HG03432 (cell line): ENCODE measurements around the gene ABCD2.
"Not testable (repeated sequence)": the region's sequence is repeated elsewhere in the genome, so short reads cannot be mapped to it uniquely, and the experiment has no call there.

Source experiments
- ATAC-seq: cut with Tn5 transposase; IDR thresholded peaks from one replicate; pipeline ENCODE4 v1.9.1; 2021; ENCODE audit warnings: mild to moderate bottlenecking, moderate library complexity; ENCODE audit not compliant: unreplicated experiment

Gene ABCD2

GRCh38 chr12:39544211-39544610 lies 75.4 kb downstream of the ABCD2 start:
- ATAC-seq: not testable (repeated sequence)

DNA sequence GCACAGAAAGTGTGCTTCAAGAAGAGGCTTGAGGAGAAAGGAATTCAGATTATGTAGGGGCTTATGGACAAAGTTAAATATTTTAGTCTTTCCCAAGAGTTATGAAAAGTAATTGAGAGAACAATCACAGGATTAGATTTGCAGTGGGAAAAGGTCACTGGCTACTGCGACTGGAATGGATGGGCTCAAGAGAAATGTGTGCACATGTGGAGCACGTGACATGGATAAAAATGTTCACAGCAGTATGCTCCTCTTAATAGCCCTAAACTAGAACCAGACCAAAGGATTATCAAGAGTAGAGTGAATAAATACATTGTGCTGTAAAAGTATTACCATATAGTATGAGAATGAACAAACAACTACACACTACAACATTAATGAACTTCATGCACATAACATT lies 78.1 kb downstream of the ABCD2 start:
- no peak for ATAC-seq

- ATAC-seq: no peak
These were observed 80.9 kb downstream of the ABCD2 start for GRCh38 chr12:39538679-39539104.

DNA sequence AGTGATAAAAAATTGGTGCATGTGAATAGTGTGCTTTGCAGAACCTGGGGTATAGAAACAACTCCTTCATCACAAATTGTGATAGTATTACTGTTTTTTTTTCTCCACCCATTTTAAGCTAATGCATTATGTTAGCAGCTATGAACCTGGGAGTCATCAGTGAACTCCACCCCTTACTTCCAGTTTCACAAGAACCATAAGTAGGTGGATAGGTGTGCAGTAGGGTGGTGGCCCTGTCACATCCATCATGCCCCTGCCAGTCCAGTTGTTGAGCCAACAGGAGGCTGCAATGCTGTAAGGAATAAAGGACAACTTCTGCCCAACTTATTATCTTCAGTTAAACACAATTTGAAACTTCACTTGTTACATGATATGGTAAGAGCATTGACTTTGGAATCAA lies 85.7 kb downstream of the ABCD2 start:
- ATAC-seq: no peak

DNA sequence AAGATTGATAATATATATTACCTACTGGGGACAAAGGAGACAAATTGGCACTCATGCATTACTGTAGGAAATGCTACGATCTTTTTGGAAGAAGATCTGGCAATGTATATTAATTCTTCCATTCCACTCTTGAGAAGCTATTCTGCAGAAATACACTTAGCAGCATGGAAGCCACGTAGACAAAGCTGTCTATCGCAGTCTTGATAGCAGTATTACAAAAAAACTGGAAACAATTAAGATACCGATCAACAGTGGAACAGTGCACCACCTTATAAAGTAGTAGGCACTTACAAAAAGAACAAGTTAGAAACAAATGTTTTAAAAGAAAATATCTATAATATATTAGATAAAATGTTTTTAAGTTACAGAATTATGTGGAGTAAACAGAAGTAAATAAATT lies 87.2 kb downstream of the ABCD2 start:
- no peak for ATAC-seq

DNA sequence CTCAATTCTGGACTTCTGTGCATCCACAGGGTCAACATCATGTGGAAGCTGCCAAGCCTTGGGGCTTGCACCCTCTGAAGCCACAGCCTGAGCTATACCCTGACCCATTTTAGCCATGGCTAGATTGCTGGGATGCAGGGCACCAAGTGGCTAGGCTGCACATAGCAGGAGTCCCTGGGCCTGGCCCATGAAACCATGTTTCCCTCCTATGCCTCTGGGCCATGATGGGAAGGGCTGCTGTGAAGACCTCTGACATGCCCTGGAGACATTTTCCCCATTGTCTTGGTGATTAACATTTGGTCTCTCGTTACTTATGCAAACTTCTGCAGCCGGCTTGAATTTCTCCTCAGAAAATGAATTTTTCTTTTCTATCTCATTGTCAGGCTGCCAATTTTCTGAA lies 92.6 kb downstream of the ABCD2 start:
- ATAC-seq: no peak

- not testable (repeated sequence) for ATAC-seq
These were observed 97.4 kb downstream of the ABCD2 start for GRCh38 chr12:39522167-39522566.

DNA sequence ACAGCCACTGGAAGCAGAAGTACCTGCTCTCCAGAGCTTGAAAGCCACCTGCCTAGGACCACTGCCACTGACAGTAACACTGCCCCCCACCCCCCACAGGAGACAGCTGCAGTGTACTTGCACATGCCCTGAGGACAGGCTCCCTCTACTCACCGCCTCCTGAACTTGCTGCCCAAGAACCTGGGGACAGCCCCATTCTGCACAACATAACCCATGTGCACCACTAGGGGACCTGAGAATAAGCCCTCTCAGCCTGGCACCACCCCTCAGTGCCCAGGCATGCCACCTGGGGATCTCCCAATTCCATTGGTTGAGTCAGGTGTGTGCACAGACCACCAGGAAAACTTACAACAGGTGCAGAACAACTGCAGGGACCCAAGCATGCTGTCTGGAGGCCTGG lies 109.6 kb downstream of the ABCD2 start:
- ATAC-seq: no peak

DNA sequence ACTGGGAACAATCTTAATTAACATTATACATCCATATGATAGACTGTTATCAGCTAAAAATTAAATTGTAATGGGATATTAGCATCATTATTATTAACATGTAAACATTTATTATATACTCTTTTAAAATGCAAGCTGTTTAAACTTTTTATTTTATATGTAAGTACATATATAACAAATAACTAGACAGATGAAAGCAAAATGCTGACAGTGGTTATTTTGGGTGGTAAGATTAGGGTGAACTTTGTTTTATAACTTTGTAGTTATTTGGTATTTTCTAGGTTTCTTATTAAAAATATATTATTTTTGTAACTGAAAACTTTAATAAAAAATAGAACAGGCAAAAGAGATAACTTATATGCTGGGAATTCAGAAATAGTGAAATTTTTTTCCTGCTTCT lies 114.0 kb downstream of the ABCD2 start:
- no peak for ATAC-seq

DNA sequence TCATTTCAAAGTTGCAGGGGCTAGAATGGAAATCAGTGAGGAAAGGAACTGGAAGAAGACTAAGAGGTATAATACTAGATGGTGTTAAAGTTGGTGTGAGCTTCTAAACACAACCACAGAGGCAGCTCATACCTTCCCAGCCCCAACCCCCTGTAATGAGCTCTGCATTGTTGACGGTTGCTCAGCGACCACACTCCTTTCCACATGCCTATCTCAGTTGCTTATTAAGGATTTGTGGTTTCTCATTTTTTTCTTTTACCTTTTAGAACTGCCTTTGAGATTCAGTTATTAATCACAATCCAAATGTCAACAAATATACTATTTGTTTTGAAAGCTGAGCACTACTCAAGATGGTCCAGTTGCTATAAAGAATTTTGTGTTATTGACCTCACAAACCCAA lies 114.6 kb downstream of the ABCD2 start:
- no peak for ATAC-seq

GRCh38 chr12:39503439-39503838 lies 116.2 kb downstream of the ABCD2 start:
- ATAC-seq: no peak

GRCh38 chr12:39502726-39503125 lies 116.9 kb downstream of the ABCD2 start:
- ATAC-seq: no peak
